HCT116 (cell line): ENCODE data around the gene SOAT2. TPM values are rescaled to one million over a fixed set of nuclear protein-coding genes. Genes with fewer than 3 reads are reported as not detected.

Experiments
- ATAC-seq: fragments of 200-7000 bp; cut with Tn5 transposase; 2 replicates; pipeline ENCODE4 v1.9.1; 2020; ENCODE audit warnings: mild to moderate bottlenecking, moderate library complexity
- BruUV-seq: library from RNA; stranded (reverse); fragments of 400-500 nt; replicated peaks from 2 replicates; lab custom pipeline; 2021; lab: Mats Ljungman, UMichigan
- CTCF ChIA-PET: fragments of 300-600 bp; sonication (Branson Sonifier 250); formaldehyde crosslinking; loops from one replicate; lab custom pipeline; 2021; ENCODE audit warnings: antibody characterized with exemption; lab: Charles Lee
- POLR2A ChIA-PET: fragments of 300-600, 350-600 bp; sonication (Branson Sonifier 250); formaldehyde crosslinking; loops from one replicate; lab custom pipeline; 2021; ENCODE audit warnings: antibody characterized with exemption; lab: Charles Lee
- RAD21 ChIA-PET, 2 experiments: fragments of 300-600 bp; sonication (Branson Sonifier 250); formaldehyde crosslinking; loops; one replicate each; lab custom pipeline; 2023; ENCODE audit warnings: low total read pairs in 2 of 2; ENCODE audit not compliant: uncharacterized antibody in 2 of 2, unreplicated experiment in 2 of 2, low non-redundant PET in 1 of 2; lab: Charles Lee
- DNase-seq: peaks from one replicate; pipeline ENCODE4 v3.0.0-alpha.2; 2010; ENCODE audit warnings: low read depth, low spot score
- H2AFZ ChIP-seq: fragments of 200-600 bp; shearing (Covaris generic), sonication (generic); 2 replicates; pipeline ENCODE4 v1.6.1; 2017; ENCODE audit warnings: low read depth, mixed run types, mixed read lengths, antibody characterized with exemption, low read length; ENCODE audit not compliant: poor library complexity, severe bottlenecking
- H3K27ac ChIP-seq: 2 replicates; pipeline ENCODE4 v1.5.1; 2012; ENCODE audit warnings: low read depth, low read length
- H3K27me3 ChIP-seq: fragments of 200-600 bp; sonication (generic); 2 replicates; pipeline ENCODE4 v1.6.1; 2016; ENCODE audit warnings: mixed run types, low read length, mixed read lengths; ENCODE audit not compliant: insufficient read depth
- H3K36me3 ChIP-seq, 2 experiments: fragments of 200-500 bp in 1 of 2; fragments of 200-600 bp in 1 of 2; sonication (Bioruptor generic) in 1 of 2; sonication (generic) in 1 of 2; 2 replicates each; pipeline versions ENCODE4 v1.5.1 to v1.6.1; 2014 to 2016; ENCODE audit warnings: low read length in 2 of 2, inconsistent platforms in 1 of 2, mixed read lengths in 1 of 2, mixed run types in 1 of 2; ENCODE audit not compliant: insufficient read depth in 2 of 2, control insufficient read depth in 1 of 2
- H3K4me1 ChIP-seq, 2 experiments: fragments of 200-600 bp in 1 of 2; sonication (generic) in 1 of 2; 2 replicates each; pipeline versions ENCODE4 v1.5.1 to v1.6.1; 2012 to 2017; ENCODE audit warnings: low read length in 2 of 2, inconsistent platforms in 1 of 2, mild to moderate bottlenecking in 1 of 2, mixed read lengths in 1 of 2, mixed run types in 1 of 2, moderate library complexity in 1 of 2; ENCODE audit not compliant: insufficient read depth in 2 of 2, control insufficient read depth in 1 of 2
- H3K4me2 ChIP-seq: fragments of 200-600 bp; sonication (generic); 2 replicates; pipeline ENCODE4 v1.6.1; 2017; ENCODE audit warnings: mixed run types, low read length, mixed read lengths
- H3K4me3 ChIP-seq, 2 experiments: fragments of 200-600 bp in 1 of 2; sonication (generic) in 1 of 2; replicated peaks in 1 of 2; 2 replicates each; pipeline ENCODE4 v1.5.1; 2011 to 2016; ENCODE audit warnings: low read length in 2 of 2, control low read depth in 1 of 2, low read depth in 1 of 2, mild to moderate bottlenecking in 1 of 2, mixed read lengths in 1 of 2, mixed run types in 1 of 2
- H3K79me2 ChIP-seq: fragments of 200-600 bp; sonication (generic); 2 replicates; pipeline ENCODE4 v1.6.1; 2017; ENCODE audit warnings: mild to moderate bottlenecking, mixed run types, low read length, moderate library complexity, mixed read lengths; ENCODE audit not compliant: insufficient read depth
- H3K9ac ChIP-seq: fragments of 200-600 bp; sonication (generic); 2 replicates; pipeline ENCODE4 v1.6.1; 2016; ENCODE audit warnings: low read length, mixed read lengths
- H3K9me2 ChIP-seq: fragments of 200-600 bp; sonication (generic), shearing (Covaris generic); 2 replicates; pipeline ENCODE4 v1.6.1; 2017; ENCODE audit warnings: mixed run types, mild to moderate bottlenecking, moderate library complexity; ENCODE audit not compliant: insufficient read depth
- H3K9me3 ChIP-seq, 2 experiments: fragments of 200-500 bp in 1 of 2; fragments of 200-600 bp in 1 of 2; sonication (Bioruptor generic) in 1 of 2; sonication (generic) in 1 of 2; 2 replicates each; pipeline ENCODE4 v1.6.1; 2014 to 2017; ENCODE audit warnings: low read length in 2 of 2, mixed read lengths in 2 of 2, inconsistent platforms in 1 of 2, low read depth in 1 of 2, mild to moderate bottlenecking in 1 of 2, mixed run types in 1 of 2, moderate library complexity in 1 of 2; ENCODE audit not compliant: control insufficient read depth in 1 of 2, insufficient read depth in 1 of 2
- H4K20me1 ChIP-seq: fragments of 200-600 bp; sonication (generic), shearing (Covaris generic); 2 replicates; pipeline ENCODE4 v1.6.1; 2017; ENCODE audit warnings: mixed run types, mild to moderate bottlenecking, moderate library complexity; ENCODE audit not compliant: insufficient read depth
- CBX3 ChIP-seq: IDR thresholded peaks from 2 replicates; pipeline ENCODE4 v1.6.1; 2012; ENCODE audit warnings: low read depth
- CEBPB ChIP-seq: IDR thresholded peaks from 2 replicates; pipeline ENCODE4 v1.6.1; 2012; ENCODE audit warnings: low read depth
- EGR1 ChIP-seq: IDR thresholded peaks from 2 replicates; pipeline ENCODE4 v1.6.1; 2012; ENCODE audit warnings: low read depth
- ELF1 ChIP-seq: IDR thresholded peaks from 2 replicates; pipeline ENCODE4 v1.6.1; 2012; ENCODE audit warnings: low read depth, borderline replicate concordance
- EZH2 ChIP-seq: fragments of 200-600 bp; sonication (generic); IDR thresholded peaks from 2 replicates; pipeline ENCODE4 v1.6.1; 2017; ENCODE audit warnings: antibody characterized with exemption, mixed run types
- EZH2phosphoT487 ChIP-seq: fragments of 200-600 bp; IDR thresholded peaks from 2 replicates; pipeline ENCODE4 v1.6.1; 2018; ENCODE audit warnings: antibody characterized with exemption, borderline replicate concordance
- FOSL1 ChIP-seq: IDR thresholded peaks from 2 replicates; pipeline ENCODE4 v1.6.1; 2012; ENCODE audit warnings: low read depth
- JUND ChIP-seq: IDR thresholded peaks from 2 replicates; pipeline ENCODE4 v1.6.1; 2012
- POLR2AphosphoS5 ChIP-seq: IDR thresholded peaks from 2 replicates; pipeline ENCODE4 v1.6.1; 2011; ENCODE audit warnings: mild to moderate bottlenecking, low read depth, low read length, moderate library complexity
- RAD21 ChIP-seq: IDR thresholded peaks from 2 replicates; pipeline ENCODE4 v1.6.1; 2012; ENCODE audit warnings: low read depth, mild to moderate bottlenecking
- SIN3A ChIP-seq: IDR thresholded peaks from 2 replicates; pipeline ENCODE4 v1.6.1; 2012; ENCODE audit warnings: low read depth
- SRF ChIP-seq: IDR thresholded peaks from 2 replicates; pipeline ENCODE4 v1.6.1; 2012; ENCODE audit warnings: low read depth
- TCF7L2 ChIP-seq: IDR thresholded peaks from 2 replicates; pipeline ENCODE4 v1.7.0; 2011; ENCODE audit warnings: borderline replicate concordance, inconsistent platforms; ENCODE audit not compliant: insufficient read depth, insufficient read length; ENCODE audit errors: extremely low read depth
- YY1 ChIP-seq: IDR thresholded peaks from 2 replicates; pipeline ENCODE4 v1.6.1; 2011; ENCODE audit warnings: low read length, low read depth, moderate library complexity, mild to moderate bottlenecking; ENCODE audit not compliant: insufficient replicate concordance; ENCODE audit errors: extremely low read depth
- ZFX ChIP-seq: fragments of 450-650 bp; IDR thresholded peaks from 2 replicates; pipeline ENCODE4 v1.6.1; 2017
- intact Hi-C: fragments of 100-400 bp; cut with micrococcal nuclease; formaldehyde crosslinking; loops from 2 replicates; pipeline ENCODE4 v1.10.0; 2022
- total RNA-seq: library from RNA; stranded (reverse); gene quantifications from one replicate; pipeline ENCODE4 v1.2.1, GENCODE V29; 2021; ENCODE audit not compliant: unreplicated experiment
- TF ChIP-seq, protein P1 (sequence below), 3 experiments: fragments of 200-600 bp in 1 of 3; sonication (generic) in 1 of 3; IDR thresholded peaks in 2 of 3; conservative IDR thresholded peaks in 1 of 3; 2 replicates each; pipeline ENCODE4 v1.5.1; 2012 to 2017; ENCODE audit warnings: low read depth in 2 of 3, low read length in 2 of 3, antibody characterized with exemption in 1 of 3, borderline replicate concordance in 1 of 3, control low read depth in 1 of 3, mild to moderate bottlenecking in 1 of 3, mixed read lengths in 1 of 3, mixed run types in 1 of 3, moderate library complexity in 1 of 3; ENCODE audit not compliant: insufficient read depth in 1 of 3
- TF ChIP-seq, protein P2 (sequence below): IDR thresholded peaks from 2 replicates; pipeline ENCODE4 v1.6.1; 2011; ENCODE audit warnings: mild to moderate bottlenecking, low read length, moderate library complexity; ENCODE audit not compliant: insufficient replicate concordance; ENCODE audit errors: extremely low read depth

SOAT2 gene
- total RNA-seq, 1 experiment from 2014 or later: 0.17 TPM

DNA sequence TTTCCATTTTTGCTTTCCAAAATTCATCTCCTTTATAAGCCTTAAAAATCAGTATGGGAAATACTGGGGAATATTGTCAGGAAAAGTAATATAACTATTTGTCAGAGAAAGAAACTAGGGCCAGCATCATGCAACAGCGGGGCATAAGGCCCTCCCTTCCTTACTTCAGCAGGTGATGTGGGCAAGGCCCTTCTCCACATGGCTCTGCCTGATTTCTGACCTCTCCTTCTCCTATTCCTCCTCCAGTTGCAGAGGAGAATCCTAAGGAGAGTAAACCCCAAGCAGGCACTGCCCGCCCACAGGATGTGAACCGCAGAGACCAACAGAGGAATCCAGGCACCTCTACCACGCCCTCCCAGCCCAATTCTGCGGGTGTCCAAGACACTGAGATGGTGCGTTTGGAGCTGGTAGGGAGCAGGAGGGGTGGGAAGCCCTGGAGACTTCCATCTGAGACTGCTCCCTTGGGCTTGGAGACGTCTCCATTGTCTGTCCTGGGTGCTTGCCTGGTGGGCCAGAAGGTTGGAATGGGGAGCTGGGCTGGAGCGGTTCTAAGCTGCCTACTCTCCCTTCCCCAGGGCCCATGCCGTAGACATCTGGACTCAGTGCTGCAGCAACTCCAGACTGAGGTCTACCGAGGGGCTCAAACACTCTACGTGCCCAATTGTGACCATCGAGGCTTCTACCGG is 2.7 kb upstream of the SOAT2 start:
- H3K27me3 ChIP-seq: no peaks in the 10 kb centered on the region
- H3K79me2 ChIP-seq: no peaks in the 10 kb centered on the region
- ATAC-seq (no peak), DNase-seq (no peak)
- H3K4me3 ChIP-seq: peak overlapping the region in 1 of 2 experiments; percentile 19; a peak in 1 of 4 replicates
- ChIA-PET POLR2A (interaction anchor here (1.6 to 3.6 kb wide), 3 partner anchors 21 to 47 kb away, joined by 6 to 27 read pairs (median 13); partner anchors contain the start of gene SPRYD3), CTCF (interaction anchor here (1.9 to 3.6 kb wide), 5 partner anchors 21 to 57 kb away, joined by 6 to 110 read pairs (median 12); partner anchors contain the start of gene SPRYD3), RAD21 (interaction anchor here (1.0 to 1.9 kb wide), 2 partner anchors 34 to 35 kb away, joined by 5 to 27 read pairs; no protein-coding TSS in a partner anchor)
- H3K4me2 ChIP-seq: peak overlapping the region; percentile 59
- no TSS peak for BruUV-seq
- 0 out of 2 replicates have a peak overlapping the region, but pooled peaks have one; percentile 6 for H3K27ac ChIP-seq
- intact Hi-C loops: no loop called here
- no peak overlapping the region for H2AFZ ChIP-seq
- no peaks in the 10 kb centered on the region for H3K9me3 ChIP-seq
- H3K9ac ChIP-seq: peak overlapping the region; percentile 38
- no peak for TF ChIP-seq POLR2AphosphoS5
- TF ChIP-seq, protein P1, sequence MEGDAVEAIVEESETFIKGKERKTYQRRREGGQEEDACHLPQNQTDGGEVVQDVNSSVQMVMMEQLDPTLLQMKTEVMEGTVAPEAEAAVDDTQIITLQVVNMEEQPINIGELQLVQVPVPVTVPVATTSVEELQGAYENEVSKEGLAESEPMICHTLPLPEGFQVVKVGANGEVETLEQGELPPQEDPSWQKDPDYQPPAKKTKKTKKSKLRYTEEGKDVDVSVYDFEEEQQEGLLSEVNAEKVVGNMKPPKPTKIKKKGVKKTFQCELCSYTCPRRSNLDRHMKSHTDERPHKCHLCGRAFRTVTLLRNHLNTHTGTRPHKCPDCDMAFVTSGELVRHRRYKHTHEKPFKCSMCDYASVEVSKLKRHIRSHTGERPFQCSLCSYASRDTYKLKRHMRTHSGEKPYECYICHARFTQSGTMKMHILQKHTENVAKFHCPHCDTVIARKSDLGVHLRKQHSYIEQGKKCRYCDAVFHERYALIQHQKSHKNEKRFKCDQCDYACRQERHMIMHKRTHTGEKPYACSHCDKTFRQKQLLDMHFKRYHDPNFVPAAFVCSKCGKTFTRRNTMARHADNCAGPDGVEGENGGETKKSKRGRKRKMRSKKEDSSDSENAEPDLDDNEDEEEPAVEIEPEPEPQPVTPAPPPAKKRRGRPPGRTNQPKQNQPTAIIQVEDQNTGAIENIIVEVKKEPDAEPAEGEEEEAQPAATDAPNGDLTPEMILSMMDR (IDR thresholded peaks at IDR 0.05 in 2 of 3, conservative IDR thresholded peaks at IDR 0.05 in 1 of 3; ENCODE audit: borderline replicate concordance in 1 of 3, insufficient read depth in 1 of 3, low read depth in 2 of 3, low read length in 2 of 3): no peak
- TF ChIP-seq EZH2phosphoT487: no peak
- TF ChIP-seq ZFX: no peak
- H3K9me2 ChIP-seq: no peaks in the 10 kb centered on the region
- no peaks in the 10 kb centered on the region for H3K36me3 ChIP-seq
- H4K20me1 ChIP-seq: no peaks in the 10 kb centered on the region
- H3K4me1 ChIP-seq: peaks cover 34 to 61% of the 10 kb centered on the region in 2 experiments

DNA sequence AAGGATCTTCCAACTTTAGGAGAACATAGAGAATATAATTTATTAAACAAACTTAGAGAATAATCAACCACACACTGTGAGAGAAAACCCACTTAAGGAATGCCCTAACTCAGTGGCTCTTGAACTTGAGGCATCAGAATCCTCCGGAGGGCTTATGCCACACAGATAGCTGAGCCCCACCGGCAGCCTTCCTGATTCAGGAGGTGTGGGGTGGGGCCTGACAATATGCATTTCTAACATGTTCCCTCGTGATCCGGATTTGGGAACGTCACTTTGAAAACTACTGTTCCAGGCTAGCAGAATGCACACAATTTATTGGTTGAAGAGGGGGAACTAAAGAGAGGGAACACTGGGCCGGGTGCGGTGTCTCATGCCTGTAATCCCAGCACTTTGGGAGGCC is 2.0 kb upstream of the SOAT2 start:
- no peaks in the 10 kb centered on the region for H3K9me2 ChIP-seq
- RAD21 ChIA-PET: interaction anchor here in 1 of 2 experiments (1.0 kb wide), 1 partner anchor 35 kb away, joined by 5 read pairs; no protein-coding TSS in a partner anchor
- DNase-seq (no peak), ATAC-seq (no peak)
- H4K20me1 ChIP-seq: no peaks in the 10 kb centered on the region
- H3K79me2 ChIP-seq: no peaks in the 10 kb centered on the region
- H3K4me3 ChIP-seq: no peak overlapping the region
- H3K4me2 ChIP-seq: no peak overlapping the region
- CTCF ChIA-PET: interaction anchor here (0.7 to 2.8 kb wide), 2 partner anchors 35 to 194 kb away, joined by 6 to 12 read pairs; no protein-coding TSS in a partner anchor
- intact Hi-C loops: no loop called here
- H3K9me3 ChIP-seq: no peaks in the 10 kb centered on the region
- H3K36me3 ChIP-seq: no peaks in the 10 kb centered on the region
- POLR2A ChIA-PET: no interaction called here
- H3K27me3 ChIP-seq: no peaks in the 10 kb centered on the region
- no peak overlapping the region for H3K27ac ChIP-seq
- H2AFZ ChIP-seq: no peak overlapping the region
- H3K9ac ChIP-seq: no peak overlapping the region
- peaks cover 28 to 55% of the 10 kb centered on the region in 2 experiments for H3K4me1 ChIP-seq
- BruUV-seq: no TSS peak
- TF ChIP-seq CEBPB: no peak
- TF ChIP-seq TCF7L2: no peak
- no peak for TF ChIP-seq SRF
- no peak for TF ChIP-seq YY1
- no peak for TF ChIP-seq ELF1
- TF ChIP-seq EGR1: no peak
- no peak for TF ChIP-seq CBX3
- no peak for TF ChIP-seq ZFX
- TF ChIP-seq RAD21: no peak
- TF ChIP-seq EZH2: no peak
- no peak for TF ChIP-seq SIN3A
- TF ChIP-seq, protein P2, sequence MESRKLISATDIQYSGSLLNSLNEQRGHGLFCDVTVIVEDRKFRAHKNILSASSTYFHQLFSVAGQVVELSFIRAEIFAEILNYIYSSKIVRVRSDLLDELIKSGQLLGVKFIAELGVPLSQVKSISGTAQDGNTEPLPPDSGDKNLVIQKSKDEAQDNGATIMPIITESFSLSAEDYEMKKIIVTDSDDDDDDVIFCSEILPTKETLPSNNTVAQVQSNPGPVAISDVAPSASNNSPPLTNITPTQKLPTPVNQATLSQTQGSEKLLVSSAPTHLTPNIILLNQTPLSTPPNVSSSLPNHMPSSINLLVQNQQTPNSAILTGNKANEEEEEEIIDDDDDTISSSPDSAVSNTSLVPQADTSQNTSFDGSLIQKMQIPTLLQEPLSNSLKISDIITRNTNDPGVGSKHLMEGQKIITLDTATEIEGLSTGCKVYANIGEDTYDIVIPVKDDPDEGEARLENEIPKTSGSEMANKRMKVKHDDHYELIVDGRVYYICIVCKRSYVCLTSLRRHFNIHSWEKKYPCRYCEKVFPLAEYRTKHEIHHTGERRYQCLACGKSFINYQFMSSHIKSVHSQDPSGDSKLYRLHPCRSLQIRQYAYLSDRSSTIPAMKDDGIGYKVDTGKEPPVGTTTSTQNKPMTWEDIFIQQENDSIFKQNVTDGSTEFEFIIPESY: no peak
- TF ChIP-seq FOSL1: no peak
- TF ChIP-seq JUND: no peak
